NB4 (cell line): ENCODE measurements around the gene LDHA.

ENCODE experiments used
- MYC ChIP-seq: IDR thresholded peaks from 2 replicates; pipeline ENCODE4 v1.6.1; 2011; ENCODE audit warnings: low read depth, low read length
- POLR2A ChIP-seq: IDR thresholded peaks from 2 replicates; pipeline ENCODE4 v1.6.1; 2011; ENCODE audit warnings: mild to moderate bottlenecking; ENCODE audit not compliant: insufficient read length; ENCODE audit errors: extremely low read depth
- TF ChIP-seq, protein P1 (sequence below): IDR thresholded peaks from one replicate; pipeline ENCODE4 v1.5.1; 2012; ENCODE audit warnings: low read depth, low read length
- TF ChIP-seq, protein P2 (sequence below): IDR thresholded peaks from 2 replicates; pipeline ENCODE4 v1.6.1; 2011; ENCODE audit warnings: low read depth, low read length

DNA sequence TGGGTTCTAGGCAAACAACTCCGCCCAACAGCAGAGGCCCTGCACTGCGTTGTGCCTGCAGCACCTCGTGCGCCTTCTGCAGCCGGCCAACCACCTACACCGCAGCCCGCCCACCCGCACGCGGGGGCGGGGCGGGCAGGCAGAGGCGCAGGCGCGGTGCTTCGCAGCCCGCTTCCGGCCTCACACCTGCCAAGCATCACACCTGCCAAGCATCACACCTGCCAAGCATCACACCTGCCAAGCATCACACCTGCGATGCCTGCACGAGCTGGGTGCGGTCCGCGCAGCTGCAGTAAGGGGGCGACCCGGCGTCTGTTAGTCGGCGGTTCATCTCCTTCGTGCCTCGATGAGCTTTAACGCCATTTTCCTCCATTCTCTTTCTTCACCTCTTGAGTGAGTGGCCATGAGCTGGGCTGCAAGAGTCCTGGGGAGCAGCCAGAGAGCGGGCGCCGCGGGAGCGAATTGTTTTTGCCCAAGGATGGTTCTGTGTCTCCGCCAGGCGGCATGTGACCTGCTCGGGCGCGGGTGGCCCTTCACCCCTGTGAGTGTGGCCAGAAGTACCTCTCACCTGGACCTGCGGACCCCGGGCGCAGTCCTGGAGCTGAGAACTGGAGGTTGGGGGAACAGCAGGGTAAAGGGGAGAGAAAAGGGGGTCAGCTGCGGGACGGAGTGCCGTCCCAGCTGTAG is 61.5 kb downstream of the LDHA start, which contains the start of gene LDHAL6A:
- TF ChIP-seq, protein P1, sequence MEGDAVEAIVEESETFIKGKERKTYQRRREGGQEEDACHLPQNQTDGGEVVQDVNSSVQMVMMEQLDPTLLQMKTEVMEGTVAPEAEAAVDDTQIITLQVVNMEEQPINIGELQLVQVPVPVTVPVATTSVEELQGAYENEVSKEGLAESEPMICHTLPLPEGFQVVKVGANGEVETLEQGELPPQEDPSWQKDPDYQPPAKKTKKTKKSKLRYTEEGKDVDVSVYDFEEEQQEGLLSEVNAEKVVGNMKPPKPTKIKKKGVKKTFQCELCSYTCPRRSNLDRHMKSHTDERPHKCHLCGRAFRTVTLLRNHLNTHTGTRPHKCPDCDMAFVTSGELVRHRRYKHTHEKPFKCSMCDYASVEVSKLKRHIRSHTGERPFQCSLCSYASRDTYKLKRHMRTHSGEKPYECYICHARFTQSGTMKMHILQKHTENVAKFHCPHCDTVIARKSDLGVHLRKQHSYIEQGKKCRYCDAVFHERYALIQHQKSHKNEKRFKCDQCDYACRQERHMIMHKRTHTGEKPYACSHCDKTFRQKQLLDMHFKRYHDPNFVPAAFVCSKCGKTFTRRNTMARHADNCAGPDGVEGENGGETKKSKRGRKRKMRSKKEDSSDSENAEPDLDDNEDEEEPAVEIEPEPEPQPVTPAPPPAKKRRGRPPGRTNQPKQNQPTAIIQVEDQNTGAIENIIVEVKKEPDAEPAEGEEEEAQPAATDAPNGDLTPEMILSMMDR: no peak
- TF ChIP-seq, protein P2, sequence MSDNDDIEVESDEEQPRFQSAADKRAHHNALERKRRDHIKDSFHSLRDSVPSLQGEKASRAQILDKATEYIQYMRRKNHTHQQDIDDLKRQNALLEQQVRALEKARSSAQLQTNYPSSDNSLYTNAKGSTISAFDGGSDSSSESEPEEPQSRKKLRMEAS: no peak
- TF ChIP-seq POLR2A (no peak), MYC (no peak)
